Measurements from ENCODE around the gene DBR1.

DBR1 gene

DNA sequence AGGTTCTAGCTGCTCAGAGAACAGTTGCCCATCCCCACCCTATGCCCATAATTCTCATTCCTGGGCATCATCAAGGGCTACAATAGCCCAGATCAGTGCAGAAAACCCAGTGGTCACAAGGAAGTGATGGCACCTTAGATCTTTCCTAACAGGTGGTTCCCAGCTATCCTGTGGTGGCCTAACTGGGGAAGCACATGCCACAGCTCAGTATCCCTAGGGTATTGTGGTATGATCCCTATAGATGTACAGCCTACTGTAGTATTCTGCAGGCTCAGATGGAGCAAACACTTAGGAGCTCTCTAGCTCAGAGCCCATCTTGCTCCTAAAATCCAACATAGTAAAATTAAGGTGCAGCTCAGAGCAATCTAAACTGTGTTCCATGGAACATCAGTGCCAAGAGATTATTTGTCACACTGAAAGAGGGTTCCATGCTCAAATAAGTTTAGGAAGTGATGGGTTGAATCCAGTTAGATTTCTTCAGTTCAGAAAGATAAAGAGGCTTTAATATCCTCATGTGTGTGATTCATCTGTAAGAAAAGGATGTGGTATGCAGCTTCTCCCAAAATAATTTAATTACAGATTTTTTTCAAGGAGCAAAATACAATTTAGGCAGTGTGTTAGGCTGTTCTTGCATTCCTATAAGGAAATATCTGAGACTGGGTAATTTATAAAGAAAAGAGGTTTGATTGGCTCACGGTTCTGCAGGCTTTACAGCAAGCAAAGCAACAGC is 46.9 kb downstream of the DBR1 start:
- TF ChIP-seq, protein P1, sequence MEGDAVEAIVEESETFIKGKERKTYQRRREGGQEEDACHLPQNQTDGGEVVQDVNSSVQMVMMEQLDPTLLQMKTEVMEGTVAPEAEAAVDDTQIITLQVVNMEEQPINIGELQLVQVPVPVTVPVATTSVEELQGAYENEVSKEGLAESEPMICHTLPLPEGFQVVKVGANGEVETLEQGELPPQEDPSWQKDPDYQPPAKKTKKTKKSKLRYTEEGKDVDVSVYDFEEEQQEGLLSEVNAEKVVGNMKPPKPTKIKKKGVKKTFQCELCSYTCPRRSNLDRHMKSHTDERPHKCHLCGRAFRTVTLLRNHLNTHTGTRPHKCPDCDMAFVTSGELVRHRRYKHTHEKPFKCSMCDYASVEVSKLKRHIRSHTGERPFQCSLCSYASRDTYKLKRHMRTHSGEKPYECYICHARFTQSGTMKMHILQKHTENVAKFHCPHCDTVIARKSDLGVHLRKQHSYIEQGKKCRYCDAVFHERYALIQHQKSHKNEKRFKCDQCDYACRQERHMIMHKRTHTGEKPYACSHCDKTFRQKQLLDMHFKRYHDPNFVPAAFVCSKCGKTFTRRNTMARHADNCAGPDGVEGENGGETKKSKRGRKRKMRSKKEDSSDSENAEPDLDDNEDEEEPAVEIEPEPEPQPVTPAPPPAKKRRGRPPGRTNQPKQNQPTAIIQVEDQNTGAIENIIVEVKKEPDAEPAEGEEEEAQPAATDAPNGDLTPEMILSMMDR (IDR thresholded peaks at IDR 0.05; ENCODE audit: low read depth, low read length) = no peak
- no peaks in the 10 kb centered on the region for H3K27me3 ChIP-seq (ENCODE audit: insufficient read depth, low read depth, severe bottlenecking)
- no peaks in the 10 kb centered on the region for H3K9me3 ChIP-seq (ENCODE audit: severe bottlenecking)
- no peaks in the 10 kb centered on the region for H3K36me3 ChIP-seq
- no peak for DNase-seq
- no peak overlapping the region for H3K27ac ChIP-seq
- no peak overlapping the region for H3K4me3 ChIP-seq (ENCODE audit: low read depth, low read length)

DNA sequence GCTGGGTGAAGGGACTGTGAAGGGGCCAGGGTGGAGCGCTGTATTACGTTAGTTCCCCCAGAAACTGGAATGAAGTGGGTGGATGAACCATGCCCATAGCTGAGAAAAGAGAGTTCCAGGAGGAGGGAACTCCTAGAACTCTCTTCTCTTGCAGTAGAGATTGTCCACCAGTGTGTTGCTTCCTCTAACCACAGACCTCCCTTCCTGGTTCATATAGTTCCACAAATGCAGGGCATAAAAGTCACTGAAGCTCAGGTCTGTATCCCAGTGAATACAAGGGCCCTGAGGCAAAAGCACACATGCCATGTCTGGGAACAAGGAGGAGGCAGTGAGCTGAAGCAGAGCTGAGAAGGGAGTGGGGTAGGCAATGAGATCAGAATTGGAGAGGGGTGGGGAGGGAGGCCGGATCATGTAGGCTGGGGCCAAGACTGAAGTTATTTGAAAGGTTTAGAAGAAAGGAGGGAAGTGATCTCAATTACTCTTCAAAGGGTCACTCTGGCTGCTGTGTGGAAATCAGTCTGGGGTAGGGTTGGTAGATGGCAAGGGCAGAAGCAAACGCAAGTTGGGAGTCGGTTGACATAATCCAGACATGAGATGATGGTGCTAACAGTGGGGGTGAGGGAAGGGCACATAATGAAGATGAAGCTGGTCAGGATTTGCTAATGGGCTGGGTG is 49.0 kb downstream of the DBR1 start:
- Histone ChIP-seq H3K27me3 (ENCODE audit: insufficient read depth, low read depth, severe bottlenecking) (no peaks in the 10 kb centered on the region), H3K9me3 (ENCODE audit: severe bottlenecking) (no peaks in the 10 kb centered on the region), H3K4me3 (ENCODE audit: low read depth, low read length) (no peak overlapping the region), H3K36me3 (no peaks in the 10 kb centered on the region), H3K27ac (no peak overlapping the region)
- TF ChIP-seq, protein P1 (IDR thresholded peaks at IDR 0.05; ENCODE audit: low read depth, low read length) = no peak
- no peak for DNase-seq

DNA sequence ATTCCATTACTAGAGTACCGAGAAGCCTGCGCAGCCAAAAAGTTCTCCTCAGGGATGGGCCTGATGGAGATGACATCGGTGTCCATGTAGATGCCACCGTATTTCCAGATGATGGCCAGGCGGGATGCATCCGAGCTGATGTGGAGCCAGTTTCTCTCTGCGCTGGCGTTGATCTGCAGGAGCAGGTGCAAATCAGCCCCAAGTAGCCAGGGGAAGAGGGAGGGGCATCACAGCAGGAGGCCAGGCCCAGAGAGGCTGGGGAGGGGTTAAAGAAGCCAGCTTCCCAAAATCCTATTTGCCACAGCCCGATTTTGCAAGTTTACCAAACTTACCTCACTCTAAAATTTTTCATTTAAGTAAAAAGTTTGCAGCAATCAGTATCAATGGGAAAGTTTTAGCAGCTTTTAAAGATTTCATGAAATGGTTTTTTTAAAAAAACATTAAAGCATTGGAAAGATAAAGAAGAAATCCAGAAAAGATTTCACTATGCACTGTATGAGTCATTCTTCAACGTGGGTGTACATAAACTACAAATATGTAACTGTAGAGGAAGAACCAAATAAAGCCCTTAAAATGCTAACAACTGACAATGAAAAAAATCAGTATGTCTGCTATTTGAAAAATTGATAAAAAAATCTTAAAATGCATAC is 49.9 kb downstream of the DBR1 start:
- Histone ChIP-seq H3K27ac (no peak overlapping the region), H3K9me3 (ENCODE audit: severe bottlenecking) (no peaks in the 10 kb centered on the region), H3K36me3 (no peaks in the 10 kb centered on the region), H3K27me3 (ENCODE audit: insufficient read depth, low read depth, severe bottlenecking) (no peaks in the 10 kb centered on the region), H3K4me3 (ENCODE audit: low read depth, low read length) (no peak overlapping the region)
- no peak for DNase-seq
- TF ChIP-seq, protein P1 (IDR thresholded peaks at IDR 0.05; ENCODE audit: low read depth, low read length) = no peak

DNA sequence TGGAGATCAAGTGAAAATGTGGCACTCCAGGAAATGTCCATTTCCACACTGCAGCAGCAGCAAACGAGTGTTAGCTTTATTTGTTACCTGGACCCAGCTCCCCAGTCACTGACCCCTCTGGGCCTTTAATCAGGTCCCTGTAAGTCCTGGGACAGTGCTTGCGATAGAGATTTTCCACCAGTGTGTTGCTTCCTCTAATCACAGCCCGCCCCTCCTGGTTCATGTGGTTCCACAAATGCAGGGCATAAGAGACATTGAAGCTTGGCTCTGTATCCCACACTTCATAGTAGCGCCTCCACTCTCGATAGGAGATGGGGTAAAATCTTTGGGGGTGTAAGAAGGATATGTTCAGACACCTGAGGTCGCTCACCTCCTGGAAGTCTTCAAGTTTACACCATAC is 50.5 kb downstream of the DBR1 start:
- Histone ChIP-seq H3K9me3 (ENCODE audit: severe bottlenecking) (no peaks in the 10 kb centered on the region), H3K27me3 (ENCODE audit: insufficient read depth, low read depth, severe bottlenecking) (no peaks in the 10 kb centered on the region), H3K27ac (no peak overlapping the region), H3K4me3 (ENCODE audit: low read depth, low read length) (no peak overlapping the region), H3K36me3 (no peaks in the 10 kb centered on the region)
- DNase-seq = no peak
- TF ChIP-seq, protein P1 (IDR thresholded peaks at IDR 0.05; ENCODE audit: low read depth, low read length) = no peak

DNA sequence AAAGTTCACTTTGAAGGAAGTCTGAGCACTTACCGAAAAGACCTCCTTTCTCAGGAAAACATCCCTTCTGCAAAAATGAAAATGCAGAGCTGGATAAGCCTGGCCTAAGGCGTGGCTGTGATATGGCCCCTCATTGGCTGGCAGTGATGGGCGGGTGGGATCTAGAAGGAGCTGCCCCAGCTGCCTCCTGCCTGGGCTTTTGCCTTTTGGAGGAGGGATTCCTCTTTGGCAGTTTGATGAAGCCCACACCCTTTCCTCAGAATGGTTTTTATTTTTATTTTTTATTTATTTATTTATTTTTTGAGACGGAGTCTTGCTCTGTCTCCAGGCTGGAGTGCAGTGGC is 55.3 kb downstream of the DBR1 start:
- TF ChIP-seq, protein P1 (IDR thresholded peaks at IDR 0.05; ENCODE audit: low read depth, low read length) = no peak
- H3K9me3 ChIP-seq (ENCODE audit: severe bottlenecking) = no peaks in the 10 kb centered on the region
- H3K4me3 ChIP-seq (ENCODE audit: low read depth, low read length) = no peak overlapping the region
- peak; percentile 22 for DNase-seq
- no peaks in the 10 kb centered on the region for H3K27me3 ChIP-seq (ENCODE audit: insufficient read depth, low read depth, severe bottlenecking)
- no peak overlapping the region for H3K27ac ChIP-seq
- H3K36me3 ChIP-seq = no peaks in the 10 kb centered on the region; the same call in 1 of the 2 replicates

All from WERI-Rb-1 (cell line).